HG03469 (cell line): ENCODE measurements around the gene HOXC5.

ENCODE experiments used
- ATAC-seq: cut with Tn5 transposase; IDR thresholded peaks from one replicate; pipeline ENCODE4 v1.9.1; 2021; ENCODE audit warnings: mild to moderate bottlenecking, moderate library complexity, moderate number of reproducible peaks; ENCODE audit not compliant: unreplicated experiment

The HOXC5 gene

DNA sequence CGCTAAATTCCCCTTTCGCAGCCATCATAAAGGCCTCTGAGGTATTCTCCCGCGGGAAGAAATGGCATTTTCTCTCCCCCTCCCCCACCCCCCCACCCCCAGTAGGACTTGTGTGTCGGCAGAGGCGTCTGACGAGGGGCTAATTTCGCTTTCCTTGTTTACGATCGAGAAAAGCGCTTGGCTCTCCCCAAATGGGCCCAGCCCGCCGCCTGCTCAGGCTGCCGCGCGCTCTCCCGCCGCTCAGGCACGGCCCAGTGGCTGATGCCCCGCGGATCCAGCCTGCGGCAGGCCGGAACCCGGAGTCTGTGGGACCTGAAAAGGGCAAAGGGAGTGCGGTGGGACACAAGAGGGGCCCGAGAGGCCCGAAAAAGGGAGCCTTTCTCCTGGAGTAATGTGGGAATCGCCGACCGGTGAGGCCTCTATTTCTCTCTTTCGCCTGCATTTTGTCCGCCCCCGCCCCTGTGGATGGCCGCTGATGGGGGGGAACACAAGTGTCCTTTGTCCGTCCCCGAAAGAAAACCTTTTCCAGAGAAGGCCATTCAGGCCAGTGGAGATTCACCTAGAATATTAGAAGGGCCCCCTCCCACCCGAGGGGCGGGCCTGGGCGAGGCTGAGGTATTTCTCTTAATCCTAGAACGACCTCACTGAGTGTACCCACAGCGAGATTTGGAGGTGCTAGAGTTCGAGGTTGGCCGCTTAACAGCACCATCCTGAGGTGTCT, 13.6 kb upstream of the HOXC5 start:
- no peak for ATAC-seq

DNA sequence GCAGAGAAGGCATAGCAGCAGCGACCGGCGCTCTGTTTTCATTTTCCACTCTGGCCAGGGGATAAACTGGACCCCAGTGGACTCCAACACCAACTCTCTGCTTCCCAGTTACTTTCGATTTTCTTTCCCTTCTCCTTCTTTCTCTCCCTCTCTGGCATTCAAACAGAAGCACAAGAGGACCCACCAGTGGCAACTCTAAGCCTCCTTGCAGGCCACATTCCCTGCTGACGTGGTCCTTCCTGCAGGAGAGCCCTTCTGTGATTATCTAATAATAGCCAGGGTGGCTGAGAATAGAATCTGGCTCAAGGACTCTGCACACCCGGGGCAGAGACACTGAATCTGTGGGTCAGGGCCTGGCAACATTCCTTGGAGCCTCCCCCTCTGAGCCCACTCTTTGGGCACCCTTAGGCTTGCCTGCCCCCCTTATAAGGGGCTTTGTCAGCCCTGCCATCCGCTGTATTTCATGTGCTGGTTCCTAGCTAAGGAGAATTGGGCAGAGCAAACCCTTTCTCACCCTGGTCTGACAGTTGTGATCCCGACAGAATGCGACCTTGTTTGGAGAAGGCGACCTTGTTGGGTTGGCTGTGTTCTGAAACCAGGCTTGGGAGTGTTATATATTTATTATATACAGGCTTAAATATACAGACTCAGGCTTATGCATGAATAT, 12.8 kb upstream of the HOXC5 start:
- ATAC-seq: no peak

DNA sequence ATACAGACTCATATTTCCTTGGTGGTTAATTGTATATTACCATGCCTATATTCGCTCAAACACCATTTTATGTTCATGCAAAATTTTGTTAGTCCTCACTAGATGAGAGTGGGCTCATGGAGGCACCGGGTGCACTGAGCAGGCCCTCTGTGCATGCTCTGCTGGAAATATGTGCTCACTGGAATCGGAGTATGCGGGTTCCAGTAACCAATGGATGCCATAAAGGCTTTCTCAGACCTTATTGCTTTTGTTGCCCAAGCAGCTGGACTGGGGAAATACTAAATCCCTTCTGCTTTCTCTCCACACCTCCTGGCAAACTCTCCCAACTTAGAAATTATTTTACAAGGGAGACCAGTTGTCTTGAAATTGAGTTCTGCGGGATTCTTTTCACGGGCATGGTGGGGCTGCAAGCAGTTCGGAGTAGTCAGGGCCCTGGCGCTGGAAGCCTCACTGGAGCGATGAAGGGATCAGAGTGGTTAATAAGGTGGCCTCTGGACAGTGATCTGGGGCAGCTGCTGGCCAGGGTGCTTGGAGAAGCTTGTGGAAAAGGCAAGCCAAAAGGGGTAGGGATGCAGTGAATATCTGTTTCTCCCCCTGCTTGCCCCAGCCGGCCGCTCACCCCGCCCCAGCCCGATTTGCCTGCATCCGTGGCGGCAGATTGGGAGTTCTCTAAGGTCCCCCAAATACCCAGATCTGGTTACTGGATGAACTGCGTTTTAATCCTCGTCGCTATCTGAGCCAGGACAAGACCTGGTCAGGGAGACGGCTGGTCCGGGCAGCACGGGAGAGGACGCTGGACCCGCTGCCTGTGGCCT, 12.1 kb upstream of the HOXC5 start:
- no peak for ATAC-seq

DNA sequence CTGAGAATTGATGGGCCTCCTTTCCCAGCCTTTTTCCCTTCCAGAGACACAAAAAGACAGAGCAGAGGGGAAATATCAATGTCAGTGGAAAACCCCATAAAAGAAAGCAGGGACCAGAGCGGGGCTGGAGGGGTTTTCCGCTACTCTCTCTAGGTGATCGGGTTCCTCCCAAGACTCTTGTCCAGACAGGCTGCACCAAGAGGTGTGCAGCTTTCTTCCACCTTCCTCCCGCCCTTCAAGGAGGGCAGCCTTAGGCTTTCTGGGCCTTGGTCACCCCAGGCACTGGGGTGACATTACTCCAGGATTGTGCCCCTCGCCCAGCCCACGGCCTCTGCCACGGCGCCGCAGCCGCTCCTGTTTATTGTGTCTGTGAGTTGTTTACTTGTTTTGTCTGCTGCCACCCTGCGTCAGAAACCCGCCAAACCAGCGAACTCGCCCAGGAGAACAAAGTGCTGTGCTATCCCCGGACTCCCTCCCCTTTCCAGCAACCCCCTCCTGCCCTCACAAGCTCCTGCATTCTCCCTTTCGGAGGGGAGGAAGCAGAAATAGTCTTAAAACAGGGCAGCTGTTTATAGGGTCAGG, 11.3 kb upstream of the HOXC5 start:
- ATAC-seq: no peak

DNA sequence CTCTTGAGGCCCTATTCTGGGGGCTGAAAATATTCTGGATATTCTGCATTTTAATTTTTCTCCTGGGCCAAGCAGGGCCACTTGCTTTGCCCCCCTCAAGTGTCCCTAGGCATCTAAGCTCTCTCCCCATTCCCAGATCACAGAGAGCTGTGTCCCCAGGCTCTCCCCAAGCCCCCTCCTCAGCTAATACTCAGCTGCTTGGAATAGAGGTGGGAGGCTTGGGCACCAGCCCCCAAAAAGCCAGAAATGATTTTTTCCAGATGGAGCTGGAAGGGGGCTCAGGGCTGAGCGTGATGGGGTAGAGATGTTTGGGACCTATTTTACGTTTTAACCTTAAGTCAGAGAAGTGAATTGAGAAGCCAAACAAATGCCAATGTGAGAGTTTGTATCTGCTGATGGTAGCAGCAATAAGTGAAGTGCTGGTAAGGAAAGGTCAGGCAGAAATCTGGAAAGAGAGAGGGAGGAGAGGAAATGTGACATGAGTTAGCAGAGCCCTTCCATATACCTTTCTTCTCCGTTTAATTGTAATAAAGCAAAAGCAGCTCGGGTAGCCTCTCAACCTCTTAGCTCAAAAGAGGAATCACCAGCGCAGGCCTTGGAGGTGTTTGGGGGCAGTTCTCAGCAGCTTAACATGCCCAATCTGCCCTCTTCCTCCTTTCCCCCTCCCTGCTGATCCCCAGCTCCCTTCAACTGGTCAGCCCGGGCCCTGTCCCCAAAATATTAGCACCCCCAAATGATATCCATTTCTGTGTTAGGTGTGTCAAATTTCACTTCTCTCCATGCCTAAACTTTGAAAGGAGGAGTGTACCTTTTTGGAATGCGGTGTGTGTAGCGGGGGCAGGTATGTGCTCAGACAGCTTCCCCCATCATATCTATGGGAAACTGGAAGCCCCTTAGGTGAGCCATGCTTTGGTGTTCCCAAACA, 9.6 kb upstream of the HOXC5 start:
- ATAC-seq: no peak

DNA sequence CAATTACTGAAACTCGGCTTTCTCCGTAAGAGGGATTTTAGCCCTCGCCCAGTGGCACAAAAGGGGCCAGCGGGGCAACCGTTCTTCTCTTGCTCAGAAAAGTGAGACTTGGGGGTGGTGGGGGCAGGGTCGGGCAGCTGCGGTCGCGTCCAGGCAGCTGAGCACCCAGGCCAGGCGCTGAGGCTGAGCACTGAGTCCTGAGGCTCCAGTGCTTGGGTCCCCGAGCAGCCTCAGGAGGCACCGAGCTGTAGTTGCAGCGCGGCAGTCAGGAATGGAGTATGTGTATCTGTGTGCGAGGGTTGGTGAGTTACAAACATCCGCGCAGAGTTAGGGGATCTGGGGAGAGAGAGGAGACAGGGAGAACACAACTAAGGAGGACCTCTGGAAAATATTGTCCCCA, 8.7 kb upstream of the HOXC5 start:
- no peak for ATAC-seq

DNA sequence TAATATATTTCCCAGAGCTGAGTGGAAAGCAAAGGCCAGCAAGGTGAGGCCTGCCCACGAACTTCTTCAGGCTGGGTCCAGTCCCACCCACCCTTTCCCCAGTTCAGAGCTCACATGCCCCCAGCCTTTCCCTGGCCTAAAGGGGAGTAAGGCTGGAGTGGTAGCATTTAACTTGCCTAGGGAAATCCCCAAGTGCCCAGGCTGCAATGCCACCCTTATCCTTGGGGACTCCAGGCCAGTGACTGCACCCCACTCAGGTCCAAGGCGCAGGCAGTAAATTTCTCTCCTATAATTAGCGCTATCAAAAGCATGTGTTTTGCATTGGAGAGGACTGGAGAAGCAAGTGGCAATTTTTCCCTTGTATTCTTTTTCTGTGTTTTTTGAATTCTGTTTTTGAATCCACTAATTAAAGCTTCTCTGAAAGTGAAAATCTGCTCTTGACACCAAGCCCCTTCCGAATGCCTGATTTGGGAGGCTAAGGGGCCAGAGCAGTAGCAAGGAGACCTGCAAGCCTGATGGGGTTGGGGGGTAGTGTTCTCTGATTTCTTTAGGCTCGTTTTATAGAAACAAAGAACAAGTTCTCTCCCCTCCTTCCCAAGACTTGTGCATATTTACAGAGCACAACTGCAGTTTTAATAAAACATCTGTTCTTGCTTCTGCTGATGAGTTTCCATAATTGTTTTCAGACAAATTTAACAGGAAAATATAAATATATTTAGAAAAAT, 8.1 kb upstream of the HOXC5 start:
- no peak for ATAC-seq

DNA sequence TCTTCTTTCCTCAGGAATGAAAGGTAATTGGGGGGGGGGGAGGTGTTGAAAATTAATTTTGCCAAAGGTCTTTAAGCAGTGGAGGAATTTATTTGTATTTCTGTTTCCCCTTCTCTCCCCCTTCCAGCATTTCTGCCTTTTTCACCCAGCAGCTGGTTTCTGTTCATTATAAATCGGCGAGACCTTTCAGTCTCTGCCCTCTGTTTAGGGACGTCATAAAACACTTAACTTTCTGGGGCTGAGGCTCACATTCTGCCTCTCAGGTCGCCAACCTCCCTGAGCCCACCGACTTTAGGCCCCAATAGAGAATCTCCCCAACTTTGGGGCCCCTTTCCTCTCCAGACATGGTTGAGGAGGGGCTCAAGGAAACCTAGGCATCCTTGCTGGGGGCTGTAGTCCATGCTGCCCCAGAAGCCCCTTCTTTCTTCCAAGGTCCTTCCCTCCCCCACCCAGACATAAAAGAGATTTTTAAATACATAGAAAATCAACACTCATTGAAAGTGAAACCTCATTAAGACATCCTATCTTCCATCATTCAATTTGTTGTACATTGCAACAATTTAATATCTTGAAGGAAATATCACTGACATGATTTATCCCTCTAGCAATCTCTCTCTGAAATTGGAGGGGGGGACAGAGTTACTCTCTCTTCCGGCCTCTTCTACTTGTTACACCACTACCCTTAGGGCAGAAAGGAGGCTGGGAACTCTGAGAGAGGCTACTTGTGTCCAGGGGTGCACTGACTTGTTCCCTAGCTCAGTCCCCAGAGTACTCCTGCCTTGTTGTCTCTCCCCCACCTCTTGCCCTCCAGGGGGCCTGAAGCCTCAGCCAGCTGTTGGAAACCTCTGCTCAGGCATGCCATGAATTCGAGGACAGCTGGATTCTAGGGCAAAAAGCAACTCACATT, 7.1 kb upstream of the HOXC5 start:
- ATAC-seq: no peak

DNA sequence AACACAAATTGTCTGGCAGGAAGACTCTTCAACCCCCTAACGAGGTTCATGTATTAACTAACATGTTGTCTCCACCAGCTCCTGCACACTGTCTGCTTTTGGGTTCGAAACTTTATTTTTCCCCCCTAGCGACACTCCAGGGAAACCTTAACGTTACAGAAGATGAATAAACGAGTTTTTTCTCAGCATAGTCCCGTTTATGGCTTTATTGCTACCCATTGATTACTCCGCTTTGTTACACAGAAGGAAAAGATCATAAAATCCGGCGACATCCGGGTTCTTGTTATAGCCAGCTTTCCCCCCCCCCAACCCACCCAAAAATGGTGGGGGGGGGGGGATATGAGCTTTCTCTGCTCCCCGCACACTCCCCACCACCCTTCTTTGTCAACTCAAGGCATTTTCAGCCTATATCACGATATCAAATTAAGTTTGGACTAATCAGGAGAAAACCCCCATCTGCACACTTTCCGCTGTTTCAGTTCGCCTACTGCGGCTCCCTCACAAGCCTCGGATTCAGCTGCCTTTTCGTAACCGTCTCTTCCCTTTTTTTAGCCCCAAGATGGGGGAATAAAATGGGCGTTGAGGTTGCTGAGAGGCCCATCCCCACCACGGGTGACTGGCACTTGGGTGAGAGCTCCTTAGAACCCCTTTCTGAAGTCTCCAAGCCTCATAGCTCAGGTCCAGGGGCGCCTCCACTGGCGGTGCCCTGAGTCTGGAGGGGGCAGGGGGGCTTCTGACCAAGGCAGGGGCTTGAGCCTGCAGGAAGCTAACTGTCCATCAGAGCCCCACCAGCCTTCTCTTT, 6.0 kb upstream of the HOXC5 start:
- ATAC-seq: no peak

DNA sequence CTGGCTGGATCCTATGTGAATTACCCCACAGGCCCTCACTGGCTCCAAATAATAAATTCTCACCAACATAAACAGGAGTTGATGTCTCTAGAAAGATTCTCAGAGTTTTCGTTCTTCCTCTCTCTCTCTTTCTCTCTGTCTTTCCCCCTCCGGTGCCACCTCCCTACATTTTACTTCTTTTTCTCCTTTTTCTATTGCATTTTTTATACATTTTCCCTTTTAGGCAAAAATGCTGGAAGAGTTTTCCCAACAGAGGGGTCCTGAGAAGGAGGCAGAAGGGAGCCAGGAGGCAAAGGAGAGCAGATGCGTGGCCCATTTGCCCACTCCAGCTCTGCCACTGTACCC, 5.4 kb upstream of the HOXC5 start:
- ATAC-seq: no peak

DNA sequence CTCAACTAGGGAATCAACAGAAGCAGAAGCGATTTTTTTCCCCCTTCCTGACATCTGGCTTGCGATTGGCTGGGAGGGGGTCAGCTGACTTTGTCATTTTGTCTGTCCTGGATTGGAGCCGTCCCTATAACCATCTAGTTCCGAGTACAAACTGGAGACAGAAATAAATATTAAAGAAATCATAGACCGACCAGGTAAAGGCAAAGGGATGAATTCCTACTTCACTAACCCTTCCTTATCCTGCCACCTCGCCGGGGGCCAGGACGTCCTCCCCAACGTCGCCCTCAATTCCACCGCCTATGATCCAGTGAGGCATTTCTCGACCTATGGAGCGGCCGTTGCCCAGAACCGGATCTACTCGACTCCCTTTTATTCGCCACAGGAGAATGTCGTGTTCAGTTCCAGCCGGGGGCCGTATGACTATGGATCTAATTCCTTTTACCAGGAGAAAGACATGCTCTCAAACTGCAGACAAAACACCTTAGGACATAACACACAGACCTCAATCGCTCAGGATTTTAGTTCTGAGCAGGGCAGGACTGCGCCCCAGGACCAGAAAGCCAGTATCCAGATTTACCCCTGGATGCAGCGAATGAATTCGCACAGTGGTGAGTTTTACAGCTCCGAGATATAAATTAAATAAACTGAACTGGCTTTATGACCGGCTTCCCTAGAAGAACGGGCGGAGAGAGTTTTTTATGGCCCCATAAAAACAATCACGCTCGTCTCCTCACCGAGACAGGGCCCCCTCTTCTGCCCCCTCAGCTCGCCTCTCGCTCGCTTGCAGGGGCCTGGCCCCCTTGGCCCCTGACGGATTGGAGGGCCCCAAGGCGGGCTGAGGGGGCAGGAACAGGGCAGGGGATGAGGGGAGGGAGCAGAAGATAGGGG, 4.3 kb upstream of the HOXC5 start, which contains the start of gene HOXC6:
Gene HOXC6 (plus strand): TSS at position 127 of the 888 bp plus-strand sequence. CDS start 82 bp downstream, at position 209.
- no peak for ATAC-seq

DNA sequence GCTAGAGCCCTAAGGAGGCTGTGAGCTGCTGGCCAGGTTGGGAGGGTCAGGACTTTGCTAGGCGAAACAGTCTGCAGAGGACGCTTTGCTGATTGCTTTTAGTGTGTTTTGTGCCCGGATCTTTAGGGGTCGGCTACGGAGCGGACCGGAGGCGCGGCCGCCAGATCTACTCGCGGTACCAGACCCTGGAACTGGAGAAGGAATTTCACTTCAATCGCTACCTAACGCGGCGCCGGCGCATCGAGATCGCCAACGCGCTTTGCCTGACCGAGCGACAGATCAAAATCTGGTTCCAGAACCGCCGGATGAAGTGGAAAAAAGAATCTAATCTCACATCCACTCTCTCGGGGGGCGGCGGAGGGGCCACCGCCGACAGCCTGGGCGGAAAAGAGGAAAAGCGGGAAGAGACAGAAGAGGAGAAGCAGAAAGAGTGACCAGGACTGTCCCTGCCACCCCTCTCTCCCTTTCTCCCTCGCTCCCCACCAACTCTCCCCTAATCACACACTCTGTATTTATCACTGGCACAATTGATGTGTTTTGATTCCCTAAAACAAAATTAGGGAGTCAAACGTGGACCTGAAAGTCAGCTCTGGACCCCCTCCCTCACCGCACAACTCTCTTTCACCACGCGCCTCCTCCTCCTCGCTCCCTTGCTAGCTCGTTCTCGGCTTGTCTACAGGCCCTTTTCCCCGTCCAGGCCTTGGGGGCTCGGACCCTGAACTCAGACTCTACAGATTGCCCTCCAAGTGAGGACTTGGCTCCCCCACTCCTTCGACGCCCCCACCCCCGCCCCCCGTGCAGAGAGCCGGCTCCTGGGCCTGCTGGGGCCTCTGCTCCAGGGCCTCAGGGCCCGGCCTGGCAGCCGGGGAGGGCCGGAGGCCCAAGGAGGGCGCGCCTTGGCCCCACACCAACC, 3.1 kb upstream of the HOXC5 start:
- no peak for ATAC-seq

DNA sequence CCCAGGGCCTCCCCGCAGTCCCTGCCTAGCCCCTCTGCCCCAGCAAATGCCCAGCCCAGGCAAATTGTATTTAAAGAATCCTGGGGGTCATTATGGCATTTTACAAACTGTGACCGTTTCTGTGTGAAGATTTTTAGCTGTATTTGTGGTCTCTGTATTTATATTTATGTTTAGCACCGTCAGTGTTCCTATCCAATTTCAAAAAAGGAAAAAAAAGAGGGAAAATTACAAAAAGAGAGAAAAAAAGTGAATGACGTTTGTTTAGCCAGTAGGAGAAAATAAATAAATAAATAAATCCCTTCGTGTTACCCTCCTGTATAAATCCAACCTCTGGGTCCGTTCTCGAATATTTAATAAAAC, 2.4 kb upstream of the HOXC5 start:
- ATAC-seq: no peak

DNA sequence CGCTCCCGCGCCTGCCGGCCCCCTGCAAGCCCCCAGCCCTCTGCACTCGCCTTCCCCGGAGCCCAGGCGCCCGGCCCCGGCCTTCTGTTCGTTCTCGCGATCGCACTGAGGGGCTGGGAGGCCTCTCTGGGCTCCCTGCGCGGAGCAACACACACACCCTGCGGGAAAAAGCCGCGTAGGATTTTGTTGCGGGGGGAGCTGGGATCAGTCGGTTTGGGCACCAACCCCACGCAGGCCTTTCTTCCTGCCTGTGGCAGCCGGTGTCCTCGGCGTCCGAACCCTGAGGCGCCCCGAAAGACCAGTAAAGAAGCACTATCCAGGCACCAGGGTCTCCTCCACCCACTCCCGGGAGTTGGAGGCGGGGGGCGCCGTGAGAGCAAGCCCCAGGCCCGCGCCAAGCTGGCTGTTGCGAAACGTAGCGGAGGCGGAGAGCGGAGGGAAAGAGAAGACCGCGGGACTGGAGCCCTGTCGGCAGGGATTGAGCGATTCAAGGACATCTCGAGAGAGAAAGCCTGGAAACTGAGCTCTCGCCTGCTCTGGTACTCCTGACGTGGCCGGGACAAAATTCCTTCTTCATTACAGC, 1.9 kb upstream of the HOXC5 start:
- no peak for ATAC-seq

DNA sequence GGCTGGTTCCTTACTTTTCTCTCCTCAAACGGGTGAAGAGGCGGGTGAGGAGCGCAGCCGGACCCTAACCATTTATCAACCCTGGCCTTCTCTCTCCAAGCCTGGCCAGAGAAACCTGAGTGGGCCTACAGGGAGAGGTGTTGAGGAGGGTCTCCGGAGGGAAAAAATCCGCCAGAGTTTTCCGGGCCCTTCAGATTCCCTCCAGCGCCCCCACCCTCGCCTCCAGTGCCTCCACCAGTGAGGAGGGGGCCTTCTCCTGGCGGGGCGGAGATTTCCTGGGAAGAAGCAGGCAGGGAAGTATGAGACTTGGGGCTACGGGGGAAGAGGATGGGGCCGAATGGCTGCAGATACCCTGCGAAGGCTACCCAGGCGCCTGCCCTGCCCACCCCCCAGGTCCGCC, 1.4 kb upstream of the HOXC5 start:
- no peak for ATAC-seq
